Renal cortex interstitium (tissue), 15 donors: ENCODE measurements around the gene RB1. TPM values are rescaled to one million over a fixed set of nuclear protein-coding genes. Genes with fewer than 3 reads are reported as not detected.

Experiments used
- DNase-seq, 11 donors: peaks; one replicate each; pipeline ENCODE4 v3.0.0-alpha.2; 2013; ENCODE audit warnings: low read depth in 9 of 11, low spot score in 4 of 11; ENCODE audit errors: extremely low read depth in 1 of 11
- long read RNA-seq, 16 experiments: transcript quantifications; one replicate each; lab custom pipeline, GENCODE V29; 2026
- polyA plus RNA-seq, 3 donors: library from polyadenylated mRNA; unstranded; fragments of 120-200 nt; gene quantifications; one replicate each; pipeline ENCODE4 v1.2.1, GENCODE V29; 2013; ENCODE audit not compliant: insufficient read length in 3 of 3

Gene RB1
- polyA plus RNA-seq, result 10 to 100 TPM; 43.4 to 49.7 (median 46.2) TPM
- long read RNA-seq, donor 1, full-length matches to known transcripts, result 1 of 1 reads
- long read RNA-seq, donor 1, partial matches to known transcripts, result 0 of 1 reads
- long read RNA-seq, donor 1, other reads (novel, unspliced or antisense), result 0 of 1 reads
- long read RNA-seq, donor 2, partial matches to known transcripts, result 11 of 13 reads
- long read RNA-seq, donor 2, other reads (novel, unspliced or antisense), result 0 of 13 reads
- long read RNA-seq, donor 3, full-length matches to known transcripts, result 4 of 27 reads
- long read RNA-seq, donor 3, partial matches to known transcripts, result 23 of 27 reads
- long read RNA-seq, donor 3, other reads (novel, unspliced or antisense), result 0 of 27 reads
- long read RNA-seq, donor 4, full-length matches to known transcripts, result 7 of 27 reads
- long read RNA-seq, donor 4, partial matches to known transcripts, result 20 of 27 reads
- long read RNA-seq, donor 4, other reads (novel, unspliced or antisense), result 0 of 27 reads
- long read RNA-seq, donor 5, result 0 reads
- long read RNA-seq, donor 6, partial matches to known transcripts, result 5 of 14 reads
- long read RNA-seq, donor 6, other reads (novel, unspliced or antisense), result 7 of 14 reads
- long read RNA-seq, donor 7, full-length matches to known transcripts, result 4 of 4 reads
- long read RNA-seq, donor 7, partial matches to known transcripts, result 0 of 4 reads
- long read RNA-seq, donor 7, other reads (novel, unspliced or antisense), result 0 of 4 reads
- long read RNA-seq, donor 8, result 0 reads
- long read RNA-seq, donor 9, full-length matches to known transcripts, result 2 of 2 reads
- long read RNA-seq, donor 9, partial matches to known transcripts, result 0 of 2 reads
- long read RNA-seq, donor 9, other reads (novel, unspliced or antisense), result 0 of 2 reads
- long read RNA-seq, donor 10, full-length matches to known transcripts, result 3 of 3 reads
- long read RNA-seq, donor 10, partial matches to known transcripts, result 0 of 3 reads
- long read RNA-seq, donor 10, other reads (novel, unspliced or antisense), result 0 of 3 reads
- long read RNA-seq, donor 11, full-length matches to known transcripts, result 4 of 9 reads
- long read RNA-seq, donor 11, partial matches to known transcripts, result 0 of 9 reads
- long read RNA-seq, donor 11, other reads (novel, unspliced or antisense), result 5 of 9 reads
- long read RNA-seq, donor 12, full-length matches to known transcripts, result 2 of 2 reads
- long read RNA-seq, donor 12, partial matches to known transcripts, result 0 of 2 reads
- long read RNA-seq, donor 12, other reads (novel, unspliced or antisense), result 0 of 2 reads
- long read RNA-seq, donor 13, result 0 reads
- long read RNA-seq, donor 14, full-length matches to known transcripts, result 7 of 12 reads
- long read RNA-seq, donor 14, partial matches to known transcripts, result 5 of 12 reads
- long read RNA-seq, donor 14, other reads (novel, unspliced or antisense), result 0 of 12 reads
- long read RNA-seq, donor 15, full-length matches to known transcripts, result 2 of 2 reads
- long read RNA-seq, donor 15, partial matches to known transcripts, result 0 of 2 reads
- long read RNA-seq, donor 15, other reads (novel, unspliced or antisense), result 0 of 2 reads
- long read RNA-seq, donor 16, full-length matches to known transcripts, result 7 of 18 reads
- long read RNA-seq, donor 16, partial matches to known transcripts, result 6 of 18 reads
- long read RNA-seq, donor 16, other reads (novel, unspliced or antisense), result 5 of 18 reads

GRCh38 chr13:48303359-48304142 is at the start of gene RB1:
TSS of gene RB1 (plus strand) at chr13:48303751. CDS start at chr13:48303913, 162 bp downstream.
- DNase-seq, result peak; percentile 71 to 89 (median 82)

GRCh38 chr13:48253849-48254248 is 49.7 kb upstream of the RB1 start:
- no peak for DNase-seq

- no peak for DNase-seq
Measured at GRCh38 chr13:48255090-48255489, 48.5 kb upstream of the RB1 start.

GRCh38 chr13:48255954-48256353 is 47.6 kb upstream of the RB1 start:
- no peak for DNase-seq

GRCh38 chr13:48258002-48258401 is 45.5 kb upstream of the RB1 start:
- peak in 2 of 11 donors; percentile 40 to 45 for DNase-seq

GRCh38 chr13:48258430-48258829 is 45.1 kb upstream of the RB1 start:
- DNase-seq, result no peak

GRCh38 chr13:48260970-48261369 is 42.6 kb upstream of the RB1 start:
- no peak for DNase-seq

GRCh38 chr13:48263196-48263595 is 40.4 kb upstream of the RB1 start:
- DNase-seq, result no peak

GRCh38 chr13:48264058-48264457 is 39.5 kb upstream of the RB1 start:
- DNase-seq, result no peak

GRCh38 chr13:48265217-48265815 is 38.2 kb upstream of the RB1 start:
- no peak for DNase-seq

GRCh38 chr13:48266150-48266549 is 37.4 kb upstream of the RB1 start:
- no peak for DNase-seq

GRCh38 chr13:48266701-48267639 is 36.6 kb upstream of the RB1 start:
- DNase-seq, result no peak

GRCh38 chr13:48268019-48268418 is 35.5 kb upstream of the RB1 start:
- DNase-seq, result no peak

- DNase-seq, result no peak
Measured at GRCh38 chr13:48273346-48273745, 30.2 kb upstream of the RB1 start.

- DNase-seq, result no peak
Measured at GRCh38 chr13:48275507-48275906, 28.0 kb upstream of the RB1 start.

GRCh38 chr13:48278806-48279205 is 24.7 kb upstream of the RB1 start:
- DNase-seq, result no peak
